Measurements from ENCODE around the gene SETX.

- TF ChIP-seq, protein P1, sequence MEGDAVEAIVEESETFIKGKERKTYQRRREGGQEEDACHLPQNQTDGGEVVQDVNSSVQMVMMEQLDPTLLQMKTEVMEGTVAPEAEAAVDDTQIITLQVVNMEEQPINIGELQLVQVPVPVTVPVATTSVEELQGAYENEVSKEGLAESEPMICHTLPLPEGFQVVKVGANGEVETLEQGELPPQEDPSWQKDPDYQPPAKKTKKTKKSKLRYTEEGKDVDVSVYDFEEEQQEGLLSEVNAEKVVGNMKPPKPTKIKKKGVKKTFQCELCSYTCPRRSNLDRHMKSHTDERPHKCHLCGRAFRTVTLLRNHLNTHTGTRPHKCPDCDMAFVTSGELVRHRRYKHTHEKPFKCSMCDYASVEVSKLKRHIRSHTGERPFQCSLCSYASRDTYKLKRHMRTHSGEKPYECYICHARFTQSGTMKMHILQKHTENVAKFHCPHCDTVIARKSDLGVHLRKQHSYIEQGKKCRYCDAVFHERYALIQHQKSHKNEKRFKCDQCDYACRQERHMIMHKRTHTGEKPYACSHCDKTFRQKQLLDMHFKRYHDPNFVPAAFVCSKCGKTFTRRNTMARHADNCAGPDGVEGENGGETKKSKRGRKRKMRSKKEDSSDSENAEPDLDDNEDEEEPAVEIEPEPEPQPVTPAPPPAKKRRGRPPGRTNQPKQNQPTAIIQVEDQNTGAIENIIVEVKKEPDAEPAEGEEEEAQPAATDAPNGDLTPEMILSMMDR (IDR thresholded peaks at IDR 0.05; ENCODE audit: low read depth, low read length) = no peak
- TF ChIP-seq EZH2phosphoT487 (IDR thresholded peaks at IDR 0.05; ENCODE audit: low read depth) = no peak
Observed at GRCh38 chr9:132224645-132225044, 130.1 kb downstream of the SETX start.

Measured in OCI-LY3 (cell line).